GM19372 (cell line): ENCODE data around the gene IPPK.
A peak's percentile ranks its signal among the peaks of the same experiment; 100 is the strongest.

Experiments used
- ATAC-seq: cut with Tn5 transposase; IDR thresholded peaks from one replicate; pipeline ENCODE4 v1.9.1; 2021; ENCODE audit warnings: mild to moderate bottlenecking, low read depth, moderate library complexity; ENCODE audit not compliant: unreplicated experiment

IPPK gene, protein sequence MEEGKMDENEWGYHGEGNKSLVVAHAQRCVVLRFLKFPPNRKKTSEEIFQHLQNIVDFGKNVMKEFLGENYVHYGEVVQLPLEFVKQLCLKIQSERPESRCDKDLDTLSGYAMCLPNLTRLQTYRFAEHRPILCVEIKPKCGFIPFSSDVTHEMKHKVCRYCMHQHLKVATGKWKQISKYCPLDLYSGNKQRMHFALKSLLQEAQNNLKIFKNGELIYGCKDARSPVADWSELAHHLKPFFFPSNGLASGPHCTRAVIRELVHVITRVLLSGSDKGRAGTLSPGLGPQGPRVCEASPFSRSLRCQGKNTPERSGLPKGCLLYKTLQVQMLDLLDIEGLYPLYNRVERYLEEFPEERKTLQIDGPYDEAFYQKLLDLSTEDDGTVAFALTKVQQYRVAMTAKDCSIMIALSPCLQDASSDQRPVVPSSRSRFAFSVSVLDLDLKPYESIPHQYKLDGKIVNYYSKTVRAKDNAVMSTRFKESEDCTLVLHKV

DNA sequence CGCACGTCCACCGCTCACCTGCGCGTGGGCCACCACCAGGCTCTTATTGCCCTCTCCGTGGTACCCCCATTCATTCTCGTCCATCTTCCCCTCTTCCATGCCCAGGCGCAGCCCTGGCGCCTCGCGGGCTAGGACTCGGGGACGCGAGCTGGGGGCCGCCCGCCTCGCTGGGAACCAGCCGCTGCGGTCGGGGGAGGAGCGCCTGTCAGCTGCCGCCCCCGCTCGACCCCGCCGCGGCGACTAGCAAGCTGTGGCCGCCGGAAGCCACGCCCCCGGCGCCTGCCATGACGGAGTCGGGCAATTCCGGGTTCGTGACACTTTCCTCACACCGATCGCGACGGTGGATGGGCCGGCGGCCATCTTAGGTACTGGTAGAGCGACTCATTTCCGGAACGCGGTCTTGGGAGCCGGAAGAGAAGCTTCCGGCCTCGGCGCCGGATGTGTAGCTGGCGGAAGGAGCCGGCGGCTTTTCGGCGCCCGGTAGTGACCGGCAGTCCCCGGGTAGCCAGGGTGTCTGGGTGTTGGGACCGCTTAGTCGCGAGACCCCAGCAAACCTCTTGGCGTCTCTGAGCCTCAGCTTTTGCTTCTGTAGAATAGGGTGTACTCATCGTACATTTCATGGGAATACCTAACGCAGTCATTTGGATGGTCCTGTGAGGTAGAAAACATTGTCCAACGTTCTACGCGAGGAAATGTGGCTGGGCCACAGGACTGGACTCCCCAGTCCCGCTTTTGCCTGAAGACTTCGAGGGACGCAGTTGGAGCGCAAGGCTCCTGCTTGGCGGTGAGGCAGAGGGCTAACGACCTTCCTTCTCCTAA lies at the start of gene IPPK:
Gene IPPK, minus strand, starts transcription at position 242 of the 819 bp plus-strand sequence. Its CDS starts 143 bp downstream, at position 99.
- peak; percentile 93 for ATAC-seq

DNA sequence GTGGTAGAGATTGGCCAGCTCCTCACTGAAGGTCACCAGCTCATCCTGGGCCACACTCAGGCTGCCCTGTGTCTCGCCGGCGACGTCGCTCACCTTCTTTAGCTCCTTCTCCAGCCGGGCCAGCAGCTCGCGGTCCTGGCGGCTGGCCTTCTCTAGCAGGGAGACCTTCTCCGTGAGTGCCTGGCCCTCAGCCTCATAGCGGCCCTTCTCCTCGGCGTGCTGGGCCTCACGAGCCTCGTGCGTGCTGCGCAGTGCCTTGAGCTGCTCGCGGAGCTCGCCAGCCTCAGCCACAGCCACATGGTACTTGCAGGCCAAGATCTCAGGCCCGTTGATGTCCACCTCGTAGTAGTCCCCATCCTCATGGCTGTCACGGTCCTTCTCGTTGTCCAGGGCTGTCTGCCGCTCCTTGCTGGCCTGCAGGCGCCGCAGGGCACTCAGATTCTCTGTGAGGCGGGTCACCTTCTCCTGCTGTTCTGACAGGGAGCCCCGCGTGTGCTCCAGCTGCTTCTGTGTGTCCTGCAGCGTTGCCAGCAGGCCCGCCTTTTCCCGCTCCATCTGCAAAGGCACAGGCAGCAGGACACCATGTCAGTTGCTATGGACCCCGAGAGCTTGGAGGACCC lies 49.2 kb upstream of the IPPK start:
- no peak for ATAC-seq

DNA sequence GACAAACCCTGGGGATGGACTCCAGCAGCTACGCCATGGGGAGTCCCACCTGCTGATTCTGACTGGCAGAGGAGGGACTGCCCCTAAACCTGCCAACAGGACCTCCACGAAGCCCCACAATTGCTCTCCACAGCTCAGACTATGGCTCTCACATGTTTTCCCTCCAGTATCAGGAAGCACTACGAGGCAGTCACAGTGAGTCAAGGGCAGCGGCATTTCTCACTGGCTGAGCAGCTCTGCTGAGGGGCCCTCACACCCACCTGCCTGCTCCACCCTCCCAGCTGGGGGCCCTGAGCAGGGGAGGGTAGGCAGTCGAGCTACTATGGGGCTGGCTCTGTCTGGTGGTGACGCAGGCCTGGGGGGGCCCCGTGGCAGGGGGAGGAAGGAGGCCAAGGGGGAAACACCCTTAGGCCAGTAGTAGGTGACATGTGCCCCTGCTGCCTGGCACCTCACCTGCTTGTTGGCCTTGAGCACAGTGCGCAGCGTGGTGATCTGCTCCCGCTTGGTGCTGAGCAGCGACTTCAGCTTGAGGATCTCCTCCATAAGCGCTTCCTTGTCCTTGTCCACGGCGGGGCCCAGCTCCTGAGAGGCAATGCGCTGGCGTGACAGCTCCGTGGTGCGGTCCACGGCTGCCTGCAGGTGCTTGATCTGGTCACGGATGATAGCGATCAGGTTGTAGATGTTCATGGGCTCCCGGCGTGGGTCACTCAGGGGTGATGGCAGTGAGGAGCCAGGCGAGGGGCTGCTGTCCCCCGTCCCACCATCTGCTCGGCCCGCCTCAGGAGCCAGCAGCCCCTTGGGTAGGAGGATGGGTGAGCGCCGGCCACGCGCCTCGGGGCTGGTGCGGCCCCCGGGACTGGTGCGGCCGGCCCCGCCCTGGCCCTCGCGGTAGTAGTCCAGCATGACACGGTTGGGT lies 48.4 kb upstream of the IPPK start:
- ATAC-seq, result no peak

DNA sequence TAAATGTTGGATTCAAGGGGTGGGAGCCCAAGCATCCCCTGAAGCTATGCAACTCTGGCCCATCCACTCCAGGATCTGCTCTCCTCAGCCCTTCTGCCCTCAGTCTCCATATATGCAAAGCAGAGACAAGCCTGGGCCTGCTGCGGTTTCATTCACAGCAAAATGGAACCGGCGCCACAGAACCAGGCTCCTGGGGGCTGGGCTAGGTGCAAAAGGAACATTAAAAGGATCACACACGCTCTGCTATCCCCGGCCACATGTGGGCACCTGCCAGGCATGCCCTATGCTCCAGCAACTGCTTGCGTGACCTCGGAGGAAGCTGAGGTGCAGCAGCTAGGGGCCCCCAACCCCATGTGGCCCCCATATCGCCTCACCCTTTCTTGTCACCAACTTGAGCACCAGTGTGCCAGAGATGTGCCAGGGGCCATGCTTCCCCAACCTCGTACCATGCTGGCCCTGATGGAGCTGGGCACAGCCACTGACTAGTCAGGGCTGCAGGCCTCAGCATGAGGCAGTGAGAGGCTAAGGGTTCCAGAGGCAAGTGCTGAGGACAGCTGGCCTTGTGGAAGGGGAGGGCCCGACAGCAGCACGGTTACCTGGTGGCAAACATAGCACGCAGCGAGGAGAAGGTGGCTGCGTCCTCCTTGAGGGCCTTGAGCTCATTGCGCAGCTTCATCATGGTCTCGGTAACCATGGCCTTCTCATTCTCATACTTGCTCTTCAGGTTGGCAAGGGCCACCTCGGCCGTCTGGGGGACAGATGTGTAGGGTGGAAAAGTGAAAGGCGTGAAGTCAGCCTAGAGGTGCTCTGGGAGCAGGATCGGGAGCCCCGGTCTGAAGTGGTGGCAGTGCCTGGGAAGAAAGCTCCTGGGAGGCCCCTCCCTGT lies 47.5 kb upstream of the IPPK start:
- no peak for ATAC-seq

DNA sequence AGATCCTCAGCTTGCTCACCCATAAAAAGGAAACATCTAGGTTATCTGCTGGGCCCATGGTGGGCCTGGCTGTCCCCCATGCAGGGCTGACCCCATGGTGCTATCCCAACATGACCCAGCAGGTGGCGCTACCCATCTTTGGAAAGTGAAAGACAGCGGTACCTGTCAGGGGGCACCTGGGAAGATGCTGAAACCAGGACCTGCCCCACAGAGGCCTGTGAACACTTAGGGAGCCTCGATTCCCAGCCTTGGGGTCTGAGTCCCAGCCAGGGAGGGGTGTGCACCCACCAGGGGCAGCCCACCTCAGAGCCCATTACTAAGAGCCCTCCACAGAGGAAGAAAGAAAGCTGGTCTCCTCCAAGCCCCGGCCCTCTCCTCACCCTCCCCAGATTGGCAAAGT lies 46.6 kb upstream of the IPPK start:
- ATAC-seq, result no peak

DNA sequence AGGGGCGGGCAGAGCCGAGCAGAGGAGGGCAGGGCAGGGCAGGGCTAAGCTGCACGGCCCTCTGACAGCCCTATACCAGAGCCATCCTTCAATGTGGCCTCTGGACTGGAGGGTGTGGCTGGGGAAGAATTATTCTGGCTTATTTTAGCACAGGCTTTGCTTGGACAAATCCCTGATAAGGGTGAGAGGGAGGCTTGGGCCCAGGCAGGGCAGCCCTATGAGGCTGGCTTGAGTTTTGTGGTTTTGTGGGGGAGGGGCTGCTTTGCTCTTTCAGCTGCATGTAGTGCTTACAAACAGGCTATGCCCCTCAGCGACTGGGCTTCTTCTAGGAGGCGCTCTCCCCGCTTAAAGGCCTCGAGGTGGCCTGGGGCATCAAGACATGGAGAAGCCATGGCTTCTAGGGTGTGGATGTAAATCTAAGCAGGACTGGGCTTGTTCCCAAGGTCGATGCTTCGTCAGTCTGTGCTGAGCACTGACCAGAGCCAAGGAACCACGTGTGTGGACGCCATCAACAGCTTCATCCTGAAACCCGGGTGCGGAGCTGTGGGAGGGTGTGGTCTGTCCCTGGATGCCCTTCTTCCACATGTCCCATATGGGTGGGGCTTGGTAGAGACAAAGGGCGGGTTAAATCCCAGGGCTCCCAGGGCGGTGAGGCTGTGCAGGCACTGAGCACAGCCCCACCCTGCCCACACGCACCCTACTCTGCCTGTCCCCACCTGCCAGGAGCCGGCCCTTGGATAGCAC lies 45.7 kb upstream of the IPPK start:
- ATAC-seq, result no peak

DNA sequence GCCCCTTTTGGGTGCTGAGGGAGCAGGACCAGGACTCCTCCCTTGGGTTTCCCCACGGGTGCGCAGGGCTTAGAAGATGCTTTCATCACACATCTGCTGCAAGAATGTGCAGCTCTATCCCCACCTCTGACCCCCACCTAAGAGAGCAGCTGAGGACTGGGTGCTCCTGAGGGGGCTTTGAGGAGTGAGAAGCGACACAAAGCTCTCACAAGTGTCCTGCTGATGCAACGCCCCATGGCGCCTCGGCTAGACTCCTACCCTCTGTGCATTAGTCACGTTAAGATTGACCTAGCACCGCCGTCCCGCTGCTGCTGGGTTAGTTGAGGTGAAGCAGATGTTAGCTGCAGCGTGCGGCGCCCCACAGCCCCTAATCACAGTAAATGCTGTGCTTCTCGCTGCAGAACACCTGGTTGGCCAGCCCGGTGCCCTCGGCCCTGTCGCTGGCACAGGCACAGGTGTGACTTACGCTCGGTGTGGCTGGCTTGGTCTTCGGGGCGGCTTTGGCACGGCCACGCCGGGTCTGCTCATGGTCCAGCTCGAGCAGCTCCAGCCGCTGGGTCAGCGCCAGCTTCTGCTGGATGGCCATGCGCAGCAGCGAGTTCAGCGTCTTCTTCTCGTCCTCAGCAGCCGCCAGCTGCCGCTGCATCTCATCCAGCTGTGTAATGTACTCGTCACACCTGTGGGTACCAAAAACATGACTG lies 45.0 kb upstream of the IPPK start:
- ATAC-seq, result no peak

DNA sequence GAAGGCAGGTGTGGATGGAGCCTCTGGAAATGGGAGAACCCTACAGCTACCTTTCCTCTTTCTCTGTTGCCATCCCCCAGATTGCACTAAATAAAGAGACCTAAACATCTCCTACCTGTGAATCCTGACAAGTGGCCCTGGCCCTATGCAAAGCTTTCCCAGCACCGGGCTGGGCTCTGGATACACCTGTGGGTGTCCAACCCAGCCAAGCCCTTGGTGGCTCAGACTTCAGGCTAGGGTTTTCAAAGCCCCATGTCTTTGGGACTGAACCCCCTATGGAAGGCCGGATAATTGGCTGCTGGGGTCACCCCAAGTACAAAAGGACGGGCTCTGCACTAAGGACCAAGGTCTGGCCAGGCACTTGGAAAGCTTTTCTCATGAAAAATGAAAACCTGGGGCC lies 44.1 kb upstream of the IPPK start:
- ATAC-seq, result no peak

DNA sequence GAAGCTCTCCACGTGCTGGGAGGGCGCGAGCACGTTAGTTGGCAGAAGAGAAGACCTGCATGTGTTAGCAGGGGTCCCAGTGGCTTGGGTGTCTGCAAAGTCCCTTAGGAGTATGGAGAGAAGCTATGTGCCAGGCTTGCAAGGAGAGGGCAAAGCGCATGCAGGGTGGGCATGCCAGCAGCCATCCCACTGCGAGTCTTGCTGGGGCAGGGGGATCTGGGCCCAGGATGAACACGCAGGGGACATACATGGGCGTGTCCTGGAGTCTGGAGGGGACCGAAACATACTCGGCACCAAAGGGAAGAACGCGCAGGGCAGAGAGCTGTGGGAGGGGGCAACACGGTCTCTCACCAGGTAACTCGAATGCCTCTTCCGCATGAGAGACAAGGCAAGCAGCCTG lies 43.6 kb upstream of the IPPK start:
- ATAC-seq, result no peak

DNA sequence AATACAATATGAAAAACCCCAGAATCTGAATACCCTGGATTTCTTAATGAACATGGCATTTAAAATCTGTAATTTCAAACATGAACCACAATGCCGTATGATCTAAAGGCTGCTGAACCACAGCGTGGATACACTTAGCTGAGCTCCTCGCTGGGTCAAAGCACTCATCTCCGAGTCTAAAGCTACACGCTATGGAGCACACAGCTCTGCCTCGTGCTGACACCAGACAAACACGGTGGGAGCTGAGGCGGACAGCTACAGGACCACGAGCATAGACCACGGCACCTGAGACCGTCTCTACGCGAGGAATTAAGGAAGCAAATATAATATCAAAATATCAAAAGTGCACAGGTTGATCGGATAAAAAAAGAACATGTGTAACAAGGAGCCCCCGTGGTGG lies 42.8 kb upstream of the IPPK start:
- ATAC-seq, result no peak

DNA sequence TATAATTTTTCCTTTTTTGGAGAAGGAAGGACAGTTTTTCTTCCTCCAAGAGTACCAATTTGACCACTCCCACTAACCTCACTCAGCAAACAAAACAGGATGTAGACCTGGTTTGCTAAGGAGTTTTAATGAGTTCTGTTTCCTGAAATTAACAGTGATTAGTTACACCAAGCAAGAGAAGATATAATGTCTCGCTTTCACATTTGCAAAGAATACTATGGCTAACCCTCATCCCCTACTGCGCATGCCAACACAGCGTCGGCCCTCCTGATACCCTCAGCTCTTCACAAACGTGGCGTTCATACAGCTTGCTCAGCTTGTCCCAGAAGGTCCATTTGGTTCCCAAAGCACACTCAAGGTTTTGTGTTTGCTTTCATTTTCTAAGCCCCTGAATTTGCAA lies 41.9 kb upstream of the IPPK start:
- no peak for ATAC-seq

DNA sequence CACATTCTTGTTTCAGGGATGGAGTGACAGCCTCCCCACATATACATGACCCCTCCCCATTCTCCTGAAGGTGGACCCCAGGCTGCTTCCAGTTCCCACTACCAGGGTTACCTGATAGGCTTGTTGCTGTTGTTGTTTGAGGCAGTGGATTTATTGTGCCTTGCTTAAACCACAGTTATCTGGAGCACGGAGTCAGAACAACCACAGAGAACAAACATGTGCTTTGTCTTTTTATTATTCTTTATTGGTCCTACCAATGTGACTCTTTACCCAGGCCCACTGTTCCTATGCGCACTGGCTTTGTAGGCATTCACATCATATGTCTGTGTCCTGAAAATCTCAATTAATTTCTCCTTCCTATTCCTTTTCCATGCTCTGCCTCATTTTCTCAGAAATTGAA lies 41.2 kb upstream of the IPPK start:
- no peak for ATAC-seq

DNA sequence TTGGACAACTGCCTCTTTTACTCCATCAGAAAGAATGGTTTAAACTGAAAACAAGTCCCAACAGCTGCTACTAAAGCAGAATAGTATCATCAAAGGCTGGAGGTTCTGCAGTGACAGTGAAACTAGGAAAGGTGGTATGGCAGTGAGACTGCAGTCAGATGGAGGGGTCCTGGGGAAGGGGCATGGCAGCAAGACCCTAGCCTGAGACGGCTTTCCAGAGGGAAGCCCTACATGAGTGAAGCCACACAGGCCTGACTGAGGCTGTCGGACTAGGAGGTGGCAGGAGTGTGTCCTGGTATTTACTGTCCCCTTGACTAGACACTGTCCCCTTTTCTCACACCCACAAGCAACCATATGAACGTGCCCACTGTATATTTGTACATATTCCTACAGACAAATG lies 40.4 kb upstream of the IPPK start:
- ATAC-seq, result no peak

DNA sequence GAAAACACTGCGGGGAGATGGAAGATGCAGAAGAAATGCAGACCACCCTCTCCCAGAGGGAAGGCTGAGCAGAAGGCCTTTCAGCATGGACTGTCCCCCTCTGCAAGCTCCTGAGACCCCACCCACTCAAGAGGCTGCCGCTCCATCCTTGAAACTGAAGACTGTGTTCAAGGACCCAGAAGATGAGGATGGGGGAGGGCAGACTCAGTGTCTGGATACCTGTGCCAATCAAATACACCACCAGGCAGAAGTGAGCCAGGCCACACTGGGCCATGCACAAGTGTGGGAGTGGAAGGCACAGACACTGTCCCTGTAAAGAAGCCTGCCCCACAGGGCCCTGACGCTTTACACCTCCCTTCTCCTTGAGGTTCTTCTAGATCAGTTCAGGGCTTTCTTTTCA lies 40.0 kb upstream of the IPPK start:
- no peak for ATAC-seq

DNA sequence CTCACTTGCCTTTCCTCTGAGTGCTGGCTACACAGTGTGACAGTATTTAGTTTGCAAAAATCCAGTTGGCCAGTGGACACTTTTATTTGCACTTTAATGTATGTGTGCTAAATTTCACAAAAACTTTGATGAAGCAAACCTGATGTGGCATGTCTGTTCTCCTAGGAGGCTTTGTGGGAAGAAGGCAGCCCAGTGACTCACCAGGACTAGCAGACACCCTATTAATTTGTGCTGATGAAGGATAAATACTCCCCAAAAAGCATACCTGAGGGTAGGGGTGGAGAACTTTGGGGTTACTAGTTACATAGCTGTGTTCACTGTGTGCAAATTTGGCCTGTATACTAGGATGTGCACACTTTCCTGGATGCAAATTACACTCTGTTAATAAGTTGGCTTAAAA lies 39.3 kb upstream of the IPPK start:
- ATAC-seq, result no peak

DNA sequence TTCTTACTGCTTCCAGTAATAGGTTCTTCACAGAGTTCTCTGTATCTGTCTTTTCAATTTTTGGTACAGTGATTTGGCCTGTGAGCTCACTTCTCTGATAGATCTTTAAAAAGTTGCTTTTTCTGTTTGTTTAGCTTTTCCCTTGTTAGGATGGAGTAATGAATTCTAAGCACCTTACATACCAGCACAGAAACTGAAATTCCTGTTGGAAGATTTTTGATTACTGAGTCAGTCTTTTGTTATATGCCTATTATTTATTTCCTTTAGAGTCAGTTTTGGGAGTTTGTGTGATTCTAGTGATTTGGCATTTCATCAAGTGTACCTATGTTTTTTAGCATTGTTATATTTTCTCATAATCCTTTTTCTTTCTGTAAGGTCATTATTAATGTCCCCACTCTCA lies 37.6 kb upstream of the IPPK start:
- ATAC-seq, result no peak

DNA sequence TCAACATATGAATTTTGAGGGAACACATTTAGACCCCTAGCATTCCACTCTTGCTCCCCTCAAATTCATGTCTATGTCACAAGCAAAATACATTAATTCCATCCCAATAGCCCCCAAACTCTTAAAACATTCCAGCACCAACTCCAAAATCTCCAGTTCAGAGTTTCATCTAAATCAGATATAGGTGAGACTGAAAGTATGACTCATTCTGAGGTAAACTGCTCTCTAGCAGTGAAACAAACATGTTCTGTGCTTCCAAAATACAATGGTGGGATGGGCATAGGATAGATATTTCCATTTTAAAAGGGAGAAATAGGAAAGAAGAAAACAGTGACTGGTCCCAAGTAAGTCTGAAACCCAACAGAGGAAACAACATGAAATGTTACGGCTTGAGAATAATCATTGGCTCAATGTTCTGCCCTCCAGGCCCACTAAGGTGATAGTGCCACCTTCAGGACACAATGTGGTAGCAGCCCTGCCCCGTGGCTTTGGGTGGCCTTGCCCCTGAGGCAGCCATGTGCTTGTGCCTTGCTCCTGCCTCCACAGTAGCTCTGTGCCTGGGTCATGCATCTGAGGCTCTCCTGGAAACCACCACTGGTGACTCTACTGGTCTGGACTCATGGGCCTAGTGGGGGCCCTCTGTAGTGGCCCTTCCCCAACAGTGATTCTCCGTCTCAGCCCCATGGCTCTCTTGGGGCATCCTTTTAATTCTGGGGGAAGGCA lies 36.4 kb upstream of the IPPK start:
- no peak for ATAC-seq
